Measurements from ENCODE around the gene FNIP2. TPM values are rescaled to one million over a fixed set of nuclear protein-coding genes. Genes with fewer than 3 reads are reported as not detected.

Gene FNIP2
- total and polyA plus RNA-seq, 10 donors: 2.4 to 59.1 (median 36.7) TPM

DNA sequence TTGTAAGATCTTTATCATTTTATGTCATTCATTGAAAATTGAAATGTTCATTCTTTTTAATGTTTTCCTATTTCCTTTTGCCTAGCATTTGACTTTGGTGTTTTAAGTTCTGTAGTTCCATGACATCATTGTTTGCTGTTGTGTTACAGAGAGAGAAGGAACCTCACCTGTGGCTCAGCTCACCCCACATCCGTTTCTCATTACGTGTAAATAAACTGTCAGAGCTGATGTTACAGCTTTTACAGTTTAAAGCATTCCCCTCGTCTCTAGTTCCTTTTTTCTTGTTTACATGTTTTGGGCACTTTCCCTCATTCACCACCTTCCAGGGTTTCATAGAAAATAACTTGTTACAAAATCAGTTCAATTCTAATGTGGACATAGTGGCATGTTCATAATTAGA, 137.2 kb downstream of the FNIP2 start:
- 34 to 68% (median 41%) methylated on average over 3 of the region's 3 CpGs for WGBS, 5 donors
- intact Hi-C loops (cut with DNase I; ENCODE audit: low total_unique reads): no loop called here
- Histone ChIP-seq H3K36me3 (peaks cover 0 to 29% (median 5%) of the 10 kb centered on the region in 6 donors), H3K9me3 (no peaks in the 10 kb centered on the region), H3K4me3 (peak overlapping the region in 1 of 8 donors; percentile 38), H3K27me3 (replicated peaks in 1 of 7) (no peaks in the 10 kb centered on the region), H3K27ac (peak overlapping the region in 2 of 8 donors; percentile 21 to 34), H3K4me1 (peaks cover 0 to 16% (median 3%) of the 10 kb centered on the region in 6 donors)
- no peak for DNase-seq
- TF ChIP-seq POLR2A (IDR thresholded peaks at IDR 0.05) (no peak), POLR2AphosphoS5 (IDR thresholded peaks at IDR 0.05) (no peak)
- TF ChIP-seq, protein P1, sequence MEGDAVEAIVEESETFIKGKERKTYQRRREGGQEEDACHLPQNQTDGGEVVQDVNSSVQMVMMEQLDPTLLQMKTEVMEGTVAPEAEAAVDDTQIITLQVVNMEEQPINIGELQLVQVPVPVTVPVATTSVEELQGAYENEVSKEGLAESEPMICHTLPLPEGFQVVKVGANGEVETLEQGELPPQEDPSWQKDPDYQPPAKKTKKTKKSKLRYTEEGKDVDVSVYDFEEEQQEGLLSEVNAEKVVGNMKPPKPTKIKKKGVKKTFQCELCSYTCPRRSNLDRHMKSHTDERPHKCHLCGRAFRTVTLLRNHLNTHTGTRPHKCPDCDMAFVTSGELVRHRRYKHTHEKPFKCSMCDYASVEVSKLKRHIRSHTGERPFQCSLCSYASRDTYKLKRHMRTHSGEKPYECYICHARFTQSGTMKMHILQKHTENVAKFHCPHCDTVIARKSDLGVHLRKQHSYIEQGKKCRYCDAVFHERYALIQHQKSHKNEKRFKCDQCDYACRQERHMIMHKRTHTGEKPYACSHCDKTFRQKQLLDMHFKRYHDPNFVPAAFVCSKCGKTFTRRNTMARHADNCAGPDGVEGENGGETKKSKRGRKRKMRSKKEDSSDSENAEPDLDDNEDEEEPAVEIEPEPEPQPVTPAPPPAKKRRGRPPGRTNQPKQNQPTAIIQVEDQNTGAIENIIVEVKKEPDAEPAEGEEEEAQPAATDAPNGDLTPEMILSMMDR (IDR thresholded peaks at IDR 0.05 in 8 of 11, conservative IDR thresholded peaks at IDR 0.05 in 3 of 11): no peak

DNA sequence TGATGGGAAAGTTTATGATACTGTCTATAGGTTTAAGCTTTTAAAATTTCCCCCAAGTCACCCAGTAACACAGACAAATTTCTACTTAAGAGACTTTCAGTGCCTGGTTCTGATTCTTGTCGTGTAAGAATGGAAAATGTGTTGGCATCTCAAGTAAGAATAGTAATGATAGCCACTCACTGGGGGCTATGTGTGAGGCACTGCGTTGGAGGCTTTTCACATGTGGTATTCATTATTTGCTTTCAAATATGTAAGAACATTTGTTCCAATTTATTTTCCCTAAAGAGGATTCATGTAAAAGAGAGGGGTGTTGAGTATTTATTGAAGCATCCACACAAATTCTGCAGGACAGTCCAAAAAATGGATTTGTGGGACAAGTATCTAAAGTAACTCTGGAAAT, 143.6 kb downstream of the FNIP2 start:
- intact Hi-C loops (cut with DNase I; ENCODE audit: low total_unique reads): no loop called here
- TF ChIP-seq POLR2AphosphoS5 (IDR thresholded peaks at IDR 0.05) (no peak), POLR2A (IDR thresholded peaks at IDR 0.05) (no peak)
- TF ChIP-seq, protein P1 (IDR thresholded peaks at IDR 0.05 in 8 of 11, conservative IDR thresholded peaks at IDR 0.05 in 3 of 11): no peak

DNA sequence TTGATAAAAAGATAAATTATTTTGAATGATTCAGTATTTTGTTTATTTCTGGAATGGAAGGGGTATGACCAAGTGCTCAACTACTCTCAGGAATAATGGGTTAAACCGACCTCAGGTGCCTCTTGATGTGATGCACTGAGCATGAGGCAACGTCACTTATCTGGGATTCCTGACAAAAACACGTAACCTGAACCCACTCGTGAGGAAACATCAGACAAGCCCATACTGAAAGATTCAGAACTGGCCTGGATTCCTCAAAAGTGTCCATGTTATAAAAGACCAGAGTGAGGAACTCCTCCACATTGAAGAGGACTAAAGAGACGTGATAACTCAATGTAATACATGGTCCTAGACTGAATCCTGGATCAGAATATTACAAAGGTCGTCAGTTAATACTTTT, 144.0 kb downstream of the FNIP2 start:
- TF ChIP-seq, protein P1 (IDR thresholded peaks at IDR 0.05 in 8 of 11, conservative IDR thresholded peaks at IDR 0.05 in 3 of 11): no peak
- TF ChIP-seq POLR2A (IDR thresholded peaks at IDR 0.05): no peak
- no peak for TF ChIP-seq POLR2AphosphoS5 (IDR thresholded peaks at IDR 0.05)
- H3K4me1 ChIP-seq: no peaks in the 10 kb centered on the region
- H3K36me3 ChIP-seq: no peaks in the 10 kb centered on the region
- no peaks in the 10 kb centered on the region for H3K9me3 ChIP-seq
- no peak for DNase-seq
- 57 to 90% (median 73%) methylated on average over 6 of the region's 6 CpGs for WGBS, 5 donors
- no peak overlapping the region for H3K4me3 ChIP-seq
- intact Hi-C loops (cut with DNase I; ENCODE audit: low total_unique reads): no loop called here
- H3K27ac ChIP-seq: no peak overlapping the region
- no peaks in the 10 kb centered on the region for H3K27me3 ChIP-seq (replicated peaks in 1 of 7)

More for the DNA sequence above, 143.6 kb downstream of the FNIP2 start:
- 70 to 95% (median 87%) methylated on average over 2 of the region's 2 CpGs for WGBS, 5 donors
- Histone ChIP-seq H3K4me1 (no peaks in the 10 kb centered on the region), H3K27ac (no peak overlapping the region), H3K4me3 (no peak overlapping the region), H3K9me3 (no peaks in the 10 kb centered on the region), H3K36me3 (no peaks in the 10 kb centered on the region), H3K27me3 (replicated peaks in 1 of 7) (no peaks in the 10 kb centered on the region)
- DNase-seq: no peak

DNA sequence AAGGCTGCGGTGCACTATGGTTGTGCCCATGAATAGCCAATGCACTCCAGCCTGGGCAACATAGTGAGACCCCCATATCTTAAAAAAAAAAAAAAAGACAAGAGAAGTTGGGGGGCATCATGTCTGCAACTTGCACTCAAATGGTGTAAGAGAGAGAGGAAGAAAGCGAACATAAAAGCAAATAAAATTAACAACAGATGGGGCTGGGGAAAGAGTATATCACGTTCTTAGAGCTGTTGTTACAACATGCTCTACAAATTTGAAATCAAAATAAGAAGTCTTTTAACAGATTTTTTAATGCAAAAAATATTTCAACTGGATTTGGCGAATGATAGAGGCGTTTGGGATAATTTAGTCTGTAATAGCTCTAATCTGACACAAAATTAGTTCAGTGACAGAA, 144.9 kb downstream of the FNIP2 start:
- no peak overlapping the region for H3K27ac ChIP-seq
- no peak for DNase-seq
- H3K4me3 ChIP-seq: no peak overlapping the region
- no peaks in the 10 kb centered on the region for H3K9me3 ChIP-seq
- intact Hi-C loops (cut with DNase I; ENCODE audit: low total_unique reads): no loop called here
- H3K36me3 ChIP-seq: no peaks in the 10 kb centered on the region
- no peaks in the 10 kb centered on the region for H3K4me1 ChIP-seq
- H3K27me3 ChIP-seq (replicated peaks in 1 of 7): no peaks in the 10 kb centered on the region
- WGBS, 5 donors: 66 to 92% (median 83%) methylated on average over 4 to 5 of the region's 5 CpGs
- no peak for TF ChIP-seq POLR2A (IDR thresholded peaks at IDR 0.05)
- TF ChIP-seq, protein P1 (IDR thresholded peaks at IDR 0.05 in 8 of 11, conservative IDR thresholded peaks at IDR 0.05 in 3 of 11): no peak
- no peak for TF ChIP-seq POLR2AphosphoS5 (IDR thresholded peaks at IDR 0.05)
